GM12892 (cell line): Measurements from ENCODE around the gene KLHL13.

Source experiments
- POLR2A ChIP-seq: IDR thresholded peaks from 2 replicates; pipeline ENCODE4 v1.6.1; 2011; ENCODE audit warnings: low read depth, low read length, control low read depth
- POLR2AphosphoS5 ChIP-seq: IDR thresholded peaks from 2 replicates; pipeline ENCODE4 v1.6.1; 2011; ENCODE audit warnings: low read depth, low read length, control low read depth
- TAF1 ChIP-seq: IDR thresholded peaks from 2 replicates; pipeline ENCODE4 v1.6.1; 2011; ENCODE audit warnings: low read depth, mild to moderate bottlenecking, control low read depth, low read length, borderline replicate concordance

DNA sequence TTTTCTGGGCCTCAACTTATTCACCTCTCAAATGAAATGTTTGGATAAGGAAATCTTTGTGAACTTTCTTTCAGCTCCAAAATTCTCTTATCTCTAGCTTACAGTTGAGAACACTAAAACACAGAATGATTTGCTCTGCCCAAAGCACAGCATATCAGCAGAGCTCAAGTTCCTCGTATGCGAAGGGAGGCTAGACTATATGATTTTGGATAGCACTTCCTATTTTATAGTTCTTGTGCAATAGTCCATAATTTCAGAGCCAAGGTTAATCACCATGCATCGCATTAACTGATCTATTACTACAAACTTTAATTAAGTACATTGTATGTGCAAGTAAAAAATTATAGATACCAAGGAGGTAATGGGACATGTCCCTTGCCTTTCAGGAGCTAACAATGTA is 27.0 kb upstream of the KLHL13 start:
- TF ChIP-seq POLR2A (no peak), TAF1 (no peak), POLR2AphosphoS5 (no peak)
